HS-5 (cell line): ENCODE results near the gene TREML4.
A peak's percentile ranks its signal among the peaks of the same experiment; 100 is the strongest.

Experiments used
- DNase-seq: peaks from one replicate; pipeline ENCODE4 v3.0.0-alpha.2; 2012; ENCODE audit warnings: low read depth

TREML4 gene

GRCh38 chr6:41286544-41287346, 58.6 kb downstream of the TREML4 start, which contains the start of gene TREM1:
TREM1 (minus strand) TSS chr6:41286682; CDS start chr6:41286655, 27 bp downstream.
- DNase-seq, result peak; percentile 31

GRCh38 chr6:41288030-41288753, 60.0 kb downstream of the TREML4 start:
- no peak for DNase-seq
